Activated naive CD4-positive, alpha-beta T cell treated with anti-CD3 and anti-CD28 coated beads for 36 hours (primary cell): Measurements from ENCODE around the gene CYBC1. TPM values are rescaled to one million over a fixed set of nuclear protein-coding genes. Genes with fewer than 3 reads are reported as not detected.
A peak's percentile ranks its signal among the peaks of the same experiment; 100 is the strongest.

Experiments
- CTCF ChIA-PET: fragments of 350-600 bp; sonication (Branson Sonifier 250); formaldehyde crosslinking; loops from one replicate; lab custom pipeline; 2021; ENCODE audit warnings: antibody characterized with exemption; lab: Charles Lee
- DNase-seq: peaks from one replicate; pipeline ENCODE4 v3.0.0-alpha.2; 2020
- H3K27ac Mint-ChIP-seq: one replicate; pipeline ENCODE4 v1.8.0; 2021; ENCODE audit warnings: mild to moderate bottlenecking, mixed read lengths
- H3K27me3 Mint-ChIP-seq: one replicate; pipeline ENCODE4 v1.8.0; 2021; ENCODE audit warnings: low read depth, mixed read lengths
- H3K36me3 Mint-ChIP-seq: one replicate; pipeline ENCODE4 v1.8.0; 2021; ENCODE audit warnings: low read depth, mixed read lengths
- H3K4me1 Mint-ChIP-seq: one replicate; pipeline ENCODE4 v1.8.0; 2021; ENCODE audit warnings: low read depth, mixed read lengths
- H3K4me3 Mint-ChIP-seq: one replicate; pipeline ENCODE4 v1.8.0; 2021; ENCODE audit warnings: mild to moderate bottlenecking, moderate library complexity, mixed read lengths
- H3K9me3 Mint-ChIP-seq: one replicate; pipeline ENCODE4 v1.8.0; 2021; ENCODE audit warnings: mixed read lengths
- intact Hi-C: fragments of 100-400 bp; cut with micrococcal nuclease; formaldehyde crosslinking; loops from one replicate; pipeline ENCODE4 v1.15.1; 2023
- total RNA-seq, 2 experiments: library from RNA; stranded (reverse); gene quantifications; one replicate each; pipeline ENCODE4 v1.2.3, GENCODE V29; 2021

The CYBC1 gene
- total RNA-seq, 2 experiments from 2014 or later = 292 to 294 TPM

- Mint-ChIP-seq H3K4me1 (peaks cover 11% of the 10 kb centered on the region), H3K27me3 (no peaks in the 10 kb centered on the region), H3K27ac (no peak overlapping the region), H3K36me3 (peaks cover 3% of the 10 kb centered on the region), H3K4me3 (no peak overlapping the region), H3K9me3 (no peaks in the 10 kb centered on the region)
- no peak for DNase-seq
- intact Hi-C loops = loop anchor here (10.0 kb wide), 2 partner anchors 264 to 374 kb away; partner anchors contain the start of gene TBCD
- CTCF ChIA-PET = no interaction called here
These were observed 40.1 kb upstream of the CYBC1 start for GRCh38 chr17:82490512-82491195.

GRCh38 chr17:82489851-82490511, 39.4 kb upstream of the CYBC1 start:
- H3K27ac Mint-ChIP-seq = no peak overlapping the region
- H3K4me1 Mint-ChIP-seq = peaks cover 11% of the 10 kb centered on the region
- DNase-seq = no peak
- CTCF ChIA-PET = no interaction called here
- H3K27me3 Mint-ChIP-seq = no peaks in the 10 kb centered on the region
- H3K36me3 Mint-ChIP-seq = peaks cover 6% of the 10 kb centered on the region
- H3K4me3 Mint-ChIP-seq = no peak overlapping the region
- intact Hi-C loops = loop anchor here (10.0 kb wide), 2 partner anchors 265 to 375 kb away; partner anchors contain the start of gene TBCD
- H3K9me3 Mint-ChIP-seq = no peaks in the 10 kb centered on the region

GRCh38 chr17:82489117-82489516, 38.6 kb upstream of the CYBC1 start:
- H3K36me3 Mint-ChIP-seq = peaks cover 6% of the 10 kb centered on the region
- H3K27me3 Mint-ChIP-seq = no peaks in the 10 kb centered on the region
- no peak overlapping the region for H3K27ac Mint-ChIP-seq

GRCh38 chr17:82487910-82488309, 37.4 kb upstream of the CYBC1 start:
- Mint-ChIP-seq H3K27ac (no peak overlapping the region), H3K36me3 (peaks cover 11% of the 10 kb centered on the region), H3K27me3 (no peaks in the 10 kb centered on the region), H3K4me1 (peaks cover 3% of the 10 kb centered on the region), H3K9me3 (no peaks in the 10 kb centered on the region), H3K4me3 (no peak overlapping the region)
- intact Hi-C loops = no loop called here
- DNase-seq = no peak
- CTCF ChIA-PET = no interaction called here

More at GRCh38 chr17:82489117-82489516, 38.6 kb upstream of the CYBC1 start:
- Mint-ChIP-seq H3K4me3 (no peak overlapping the region), H3K9me3 (no peaks in the 10 kb centered on the region), H3K4me1 (peaks cover 3% of the 10 kb centered on the region)
- CTCF ChIA-PET = no interaction called here
- no peak for DNase-seq
- intact Hi-C loops = no loop called here

GRCh38 chr17:82486231-82487094, 35.9 kb upstream of the CYBC1 start:
- Mint-ChIP-seq H3K27ac (peak overlapping the region; percentile 41), H3K27me3 (no peaks in the 10 kb centered on the region), H3K9me3 (no peaks in the 10 kb centered on the region), H3K4me3 (no peak overlapping the region), H3K4me1 (peaks cover 3% of the 10 kb centered on the region), H3K36me3 (peaks cover 11% of the 10 kb centered on the region)
- intact Hi-C loops = no loop called here
- DNase-seq = no peak
- CTCF ChIA-PET = no interaction called here

GRCh38 chr17:82483836-82484235, 33.3 kb upstream of the CYBC1 start:
- Mint-ChIP-seq H3K9me3 (no peaks in the 10 kb centered on the region), H3K4me1 (peaks cover 3% of the 10 kb centered on the region), H3K36me3 (peaks cover 16% of the 10 kb centered on the region), H3K27ac (no peak overlapping the region), H3K27me3 (no peaks in the 10 kb centered on the region), H3K4me3 (no peak overlapping the region)
- CTCF ChIA-PET = no interaction called here
- no peak for DNase-seq
- intact Hi-C loops = no loop called here

- Mint-ChIP-seq H3K4me1 (peaks cover 3% of the 10 kb centered on the region), H3K27ac (no peak overlapping the region), H3K4me3 (no peak overlapping the region), H3K9me3 (no peaks in the 10 kb centered on the region), H3K36me3 (peaks cover 17% of the 10 kb centered on the region), H3K27me3 (no peaks in the 10 kb centered on the region)
- CTCF ChIA-PET = interaction anchor here (0.6 kb wide), 1 partner anchor 39 kb away, joined by 3 read pairs; no protein-coding TSS in a partner anchor
- DNase-seq = no peak
- intact Hi-C loops = no loop called here
These were observed 32.7 kb upstream of the CYBC1 start for GRCh38 chr17:82483204-82483660.

GRCh38 chr17:82480318-82480717, 29.8 kb upstream of the CYBC1 start:
- Mint-ChIP-seq H3K27ac (peak overlapping the region; percentile 50), H3K4me3 (no peak overlapping the region), H3K9me3 (no peaks in the 10 kb centered on the region), H3K4me1 (no peaks in the 10 kb centered on the region), H3K27me3 (no peaks in the 10 kb centered on the region), H3K36me3 (peaks cover 17% of the 10 kb centered on the region)
- intact Hi-C loops = no loop called here
- CTCF ChIA-PET = interaction anchor here (0.8 to 1.1 kb wide), 2 partner anchors 73 to 100 kb away, joined by 3 to 6 read pairs; no protein-coding TSS in a partner anchor
- no peak for DNase-seq

- CTCF ChIA-PET = no interaction called here
- intact Hi-C loops = no loop called here
- no peak for DNase-seq
- peaks cover 17% of the 10 kb centered on the region for H3K36me3 Mint-ChIP-seq
- no peaks in the 10 kb centered on the region for H3K4me1 Mint-ChIP-seq
- H3K27ac Mint-ChIP-seq = peak overlapping the region; percentile 46
- no peak overlapping the region for H3K4me3 Mint-ChIP-seq
- H3K27me3 Mint-ChIP-seq = no peaks in the 10 kb centered on the region
- H3K9me3 Mint-ChIP-seq = no peaks in the 10 kb centered on the region
These were observed 29.1 kb upstream of the CYBC1 start for GRCh38 chr17:82479602-82480001.

- intact Hi-C loops = no loop called here
- DNase-seq = no peak
- Mint-ChIP-seq H3K4me1 (no peaks in the 10 kb centered on the region), H3K36me3 (peaks cover 12% of the 10 kb centered on the region), H3K9me3 (no peaks in the 10 kb centered on the region), H3K27me3 (no peaks in the 10 kb centered on the region), H3K4me3 (no peak overlapping the region), H3K27ac (no peak overlapping the region)
- CTCF ChIA-PET = interaction anchor here (0.6 kb wide), 1 partner anchor 471 kb away, joined by 3 read pairs; no protein-coding TSS in a partner anchor
These were observed 27.4 kb upstream of the CYBC1 start for GRCh38 chr17:82477934-82478333.

- H3K4me3 Mint-ChIP-seq = no peak overlapping the region
- no peaks in the 10 kb centered on the region for H3K9me3 Mint-ChIP-seq
- no peaks in the 10 kb centered on the region for H3K27me3 Mint-ChIP-seq
- CTCF ChIA-PET = no interaction called here
- H3K36me3 Mint-ChIP-seq = peaks cover 13% of the 10 kb centered on the region
- DNase-seq = no peak
- intact Hi-C loops = no loop called here
- H3K4me1 Mint-ChIP-seq = no peaks in the 10 kb centered on the region
- no peak overlapping the region for H3K27ac Mint-ChIP-seq
These were observed 24.9 kb upstream of the CYBC1 start for GRCh38 chr17:82475458-82475857.
